HK-2 (cell line): Measurements from ENCODE around the gene HPCAL1.
"Not testable (repeated sequence)": the region's sequence is repeated elsewhere in the genome, so short reads cannot be mapped to it uniquely, and the experiment has no call there.

ENCODE experiments used
- DNase-seq: peaks from one replicate; pipeline ENCODE4 v3.0.0-alpha.2; 2018; ENCODE audit not compliant: unreplicated experiment

The HPCAL1 gene

GRCh38 chr2:10284108-10284870 is 18.4 kb upstream of the HPCAL1 start:
- DNase-seq, result no peak

GRCh38 chr2:10285191-10285555 is 17.5 kb upstream of the HPCAL1 start:
- no peak for DNase-seq

- DNase-seq, result peak; percentile 83
Observed at GRCh38 chr2:10285556-10286198, 17.0 kb upstream of the HPCAL1 start.

- DNase-seq, result no peak
Observed at GRCh38 chr2:10286216-10287037, 16.3 kb upstream of the HPCAL1 start.

GRCh38 chr2:10287761-10288160 is 14.9 kb upstream of the HPCAL1 start:
- DNase-seq, result no peak

GRCh38 chr2:10288606-10289005 is 14.1 kb upstream of the HPCAL1 start:
- no peak for DNase-seq

- DNase-seq, result no peak
Observed at GRCh38 chr2:10289352-10289751, 13.4 kb upstream of the HPCAL1 start.

GRCh38 chr2:10289891-10290290 is 12.8 kb upstream of the HPCAL1 start:
- DNase-seq, result peak; percentile 72

GRCh38 chr2:10291376-10291775 is 11.3 kb upstream of the HPCAL1 start:
- not testable (repeated sequence) for DNase-seq

- DNase-seq, result no peak
Observed at GRCh38 chr2:10292033-10292432, 10.7 kb upstream of the HPCAL1 start.

GRCh38 chr2:10293603-10294002 is 9.1 kb upstream of the HPCAL1 start:
- DNase-seq, result no peak

GRCh38 chr2:10294077-10294476 is 8.6 kb upstream of the HPCAL1 start:
- no peak for DNase-seq

GRCh38 chr2:10295649-10296048 is 7.1 kb upstream of the HPCAL1 start:
- not testable (repeated sequence) for DNase-seq

- DNase-seq, result no peak
Observed at GRCh38 chr2:10296142-10296541, 6.6 kb upstream of the HPCAL1 start.

GRCh38 chr2:10297191-10297830 is 5.4 kb upstream of the HPCAL1 start:
- no peak for DNase-seq

GRCh38 chr2:10297959-10298531 is 4.7 kb upstream of the HPCAL1 start:
- no peak for DNase-seq

- not testable (repeated sequence) for DNase-seq
Observed at GRCh38 chr2:10298777-10299176, 3.9 kb upstream of the HPCAL1 start.

- DNase-seq, result no peak
Observed at GRCh38 chr2:10300328-10300920, 2.3 kb upstream of the HPCAL1 start.

GRCh38 chr2:10300997-10301940 is 1.4 kb upstream of the HPCAL1 start:
- DNase-seq, result no peak

GRCh38 chr2:10301941-10302478 is 694 bp upstream of the HPCAL1 start:
- DNase-seq, result no peak
